Duodenal mucosa (tissue), 2 donors: Measurements from ENCODE around the gene TMPRSS6.

Source experiments
- H3K27ac ChIP-seq: one replicate; pipeline ENCODE4 v1.7.0; 2013; ENCODE audit warnings: low read depth, low read length
- H3K27me3 ChIP-seq, 2 donors: one replicate each; pipeline ENCODE4 v1.7.0; 2013; ENCODE audit warnings: low read length in 2 of 2, control low read depth in 1 of 2; ENCODE audit not compliant: insufficient read depth in 2 of 2, control insufficient read depth in 1 of 2
- H3K36me3 ChIP-seq, 2 donors: one replicate each; pipeline ENCODE4 v1.7.0; 2013; ENCODE audit warnings: low read length in 2 of 2, control low read depth in 1 of 2; ENCODE audit not compliant: insufficient read depth in 2 of 2, control insufficient read depth in 1 of 2
- H3K4me1 ChIP-seq, 2 donors: one replicate each; pipeline ENCODE4 v1.7.0; 2013; ENCODE audit warnings: low read length in 2 of 2, control low read depth in 1 of 2; ENCODE audit not compliant: insufficient read depth in 2 of 2, control insufficient read depth in 1 of 2
- H3K4me3 ChIP-seq, 2 donors: one replicate each; pipeline ENCODE4 v1.7.0; 2013; ENCODE audit warnings: low read length in 2 of 2, low read depth in 1 of 2
- H3K9ac ChIP-seq, 2 donors: one replicate each; pipeline ENCODE4 v1.7.0; 2013; ENCODE audit warnings: low read length in 2 of 2, low read depth in 1 of 2
- H3K9me3 ChIP-seq, 2 donors: one replicate each; pipeline ENCODE4 v1.7.0; 2013; ENCODE audit warnings: low read length in 2 of 2, control low read depth in 1 of 2; ENCODE audit not compliant: control insufficient read depth in 1 of 2

TMPRSS6 gene

GRCh38 chr22:37140686-37141323 is 31.3 kb upstream of the TMPRSS6 start:
- Histone ChIP-seq H3K27me3 (no peaks in the 10 kb centered on the region), H3K27ac (no peak overlapping the region), H3K9ac (no peak overlapping the region), H3K4me3 (no peak overlapping the region), H3K36me3 (no peaks in the 10 kb centered on the region), H3K4me1 (no peaks in the 10 kb centered on the region), H3K9me3 (no peaks in the 10 kb centered on the region)

GRCh38 chr22:37139762-37140161 is 30.2 kb upstream of the TMPRSS6 start:
- H3K9me3 ChIP-seq, result no peaks in the 10 kb centered on the region
- H3K36me3 ChIP-seq, result no peaks in the 10 kb centered on the region
- H3K27me3 ChIP-seq, result no peaks in the 10 kb centered on the region
- H3K4me3 ChIP-seq, result no peak overlapping the region
- no peak overlapping the region for H3K27ac ChIP-seq
- no peak overlapping the region for H3K9ac ChIP-seq
- no peaks in the 10 kb centered on the region for H3K4me1 ChIP-seq

GRCh38 chr22:37138849-37139561 is 29.5 kb upstream of the TMPRSS6 start:
- Histone ChIP-seq H3K27me3 (no peaks in the 10 kb centered on the region), H3K27ac (no peak overlapping the region)

GRCh38 chr22:37137903-37138665 is 28.6 kb upstream of the TMPRSS6 start:
- Histone ChIP-seq H3K27me3 (no peaks in the 10 kb centered on the region), H3K9me3 (no peaks in the 10 kb centered on the region), H3K27ac (no peak overlapping the region), H3K4me1 (no peaks in the 10 kb centered on the region), H3K36me3 (no peaks in the 10 kb centered on the region), H3K9ac (no peak overlapping the region), H3K4me3 (no peak overlapping the region)

More at GRCh38 chr22:37138849-37139561, 29.5 kb upstream of the TMPRSS6 start:
- H3K36me3 ChIP-seq, result no peaks in the 10 kb centered on the region
- no peaks in the 10 kb centered on the region for H3K9me3 ChIP-seq
- no peak overlapping the region for H3K9ac ChIP-seq
- H3K4me1 ChIP-seq, result no peaks in the 10 kb centered on the region
- no peak overlapping the region for H3K4me3 ChIP-seq

- Histone ChIP-seq H3K4me1 (no peaks in the 10 kb centered on the region), H3K27me3 (no peaks in the 10 kb centered on the region), H3K4me3 (no peak overlapping the region), H3K27ac (no peak overlapping the region), H3K9me3 (no peaks in the 10 kb centered on the region), H3K36me3 (no peaks in the 10 kb centered on the region), H3K9ac (no peak overlapping the region)
These were observed 27.6 kb upstream of the TMPRSS6 start for GRCh38 chr22:37137131-37137530.

GRCh38 chr22:37135023-37135422 is 25.5 kb upstream of the TMPRSS6 start:
- Histone ChIP-seq H3K27ac (no peak overlapping the region), H3K27me3 (no peaks in the 10 kb centered on the region), H3K4me1 (no peaks in the 10 kb centered on the region), H3K9ac (no peak overlapping the region), H3K36me3 (no peaks in the 10 kb centered on the region), H3K4me3 (no peak overlapping the region), H3K9me3 (no peaks in the 10 kb centered on the region)

- H3K36me3 ChIP-seq, result no peaks in the 10 kb centered on the region
- H3K27ac ChIP-seq, result no peak overlapping the region
- no peak overlapping the region for H3K4me3 ChIP-seq
- H3K9ac ChIP-seq, result no peak overlapping the region
- no peaks in the 10 kb centered on the region for H3K4me1 ChIP-seq
- H3K9me3 ChIP-seq, result no peaks in the 10 kb centered on the region
- H3K27me3 ChIP-seq, result no peaks in the 10 kb centered on the region
These were observed 23.9 kb upstream of the TMPRSS6 start for GRCh38 chr22:37133304-37134018.

GRCh38 chr22:37132773-37133172 is 23.3 kb upstream of the TMPRSS6 start:
- no peaks in the 10 kb centered on the region for H3K27me3 ChIP-seq
- H3K4me1 ChIP-seq, result no peaks in the 10 kb centered on the region
- H3K9ac ChIP-seq, result no peak overlapping the region
- no peak overlapping the region for H3K4me3 ChIP-seq
- H3K9me3 ChIP-seq, result no peaks in the 10 kb centered on the region
- H3K27ac ChIP-seq, result no peak overlapping the region
- no peaks in the 10 kb centered on the region for H3K36me3 ChIP-seq

- H3K27me3 ChIP-seq, result no peaks in the 10 kb centered on the region
- H3K27ac ChIP-seq, result no peak overlapping the region
- no peak overlapping the region for H3K4me3 ChIP-seq
- no peaks in the 10 kb centered on the region for H3K4me1 ChIP-seq
- no peaks in the 10 kb centered on the region for H3K36me3 ChIP-seq
- H3K9ac ChIP-seq, result no peak overlapping the region
- no peaks in the 10 kb centered on the region for H3K9me3 ChIP-seq
These were observed 20.4 kb upstream of the TMPRSS6 start for GRCh38 chr22:37129866-37130441.
